NCI-H2196 (cell line): ENCODE measurements around the gene EDN1.
"Not testable (repeated sequence)": the region's sequence is repeated elsewhere in the genome, so short reads cannot be mapped to it uniquely, and the experiment has no call there.

Experiments
- DNase-seq: peaks from one replicate; lab custom pipeline; 2025; ENCODE audit not compliant: unreplicated experiment; lab: John Stamatoyannopoulos, UW

Gene EDN1

GRCh38 chr6:12324099-12324498, 33.9 kb downstream of the EDN1 start:
- DNase-seq: no peak

- no peak for DNase-seq
Measured at GRCh38 chr6:12324748-12325147, 34.6 kb downstream of the EDN1 start.

GRCh38 chr6:12325872-12326271, 35.7 kb downstream of the EDN1 start:
- no peak for DNase-seq

GRCh38 chr6:12327391-12327790, 37.2 kb downstream of the EDN1 start:
- DNase-seq: no peak

GRCh38 chr6:12327988-12328387, 37.8 kb downstream of the EDN1 start:
- no peak for DNase-seq

- DNase-seq: no peak
Measured at GRCh38 chr6:12328701-12329100, 38.5 kb downstream of the EDN1 start.

- DNase-seq: no peak
Measured at GRCh38 chr6:12331474-12331873, 41.3 kb downstream of the EDN1 start.

- no peak for DNase-seq
Measured at GRCh38 chr6:12331951-12332749, 42.0 kb downstream of the EDN1 start.

GRCh38 chr6:12332750-12333079, 42.6 kb downstream of the EDN1 start:
- DNase-seq: not testable (repeated sequence)

- no peak for DNase-seq
Measured at GRCh38 chr6:12333128-12333527, 43.0 kb downstream of the EDN1 start.

- DNase-seq: no peak
Measured at GRCh38 chr6:12334526-12335130, 44.5 kb downstream of the EDN1 start.

- no peak for DNase-seq
Measured at GRCh38 chr6:12335131-12335527, 45.0 kb downstream of the EDN1 start.

- DNase-seq: no peak
Measured at GRCh38 chr6:12335717-12336116, 45.6 kb downstream of the EDN1 start.

- DNase-seq: no peak
Measured at GRCh38 chr6:12336121-12336971, 46.2 kb downstream of the EDN1 start.

GRCh38 chr6:12339022-12339421, 48.9 kb downstream of the EDN1 start:
- DNase-seq: no peak

- no peak for DNase-seq
Measured at GRCh38 chr6:12339808-12340487, 49.8 kb downstream of the EDN1 start.

- DNase-seq: no peak
Measured at GRCh38 chr6:12340488-12340818, 50.3 kb downstream of the EDN1 start.

- DNase-seq: no peak
Measured at GRCh38 chr6:12342664-12343063, 52.5 kb downstream of the EDN1 start.

GRCh38 chr6:12343122-12343439, 52.9 kb downstream of the EDN1 start:
- DNase-seq: no peak

- DNase-seq: no peak
Measured at GRCh38 chr6:12343440-12344162, 53.4 kb downstream of the EDN1 start.

GRCh38 chr6:12344296-12344695, 54.1 kb downstream of the EDN1 start:
- DNase-seq: no peak
